Lung (tissue), 12 donors: ENCODE results near the gene SLC6A8. TPM values are rescaled to one million over a fixed set of nuclear protein-coding genes. Genes with fewer than 3 reads are reported as not detected.

Experiments used
- ATAC-seq: fragments of 200-7000 bp; cut with Tn5 transposase; one replicate; pipeline ENCODE4 v1.9.1; 2020; ENCODE audit warnings: moderate number of reproducible peaks; ENCODE audit not compliant: insufficient read depth, low FRiP score
- DNase-seq, 3 donors: peaks; one replicate each; pipeline ENCODE4 v3.0.0-alpha.2; 2013 to 2017
- H3K27ac ChIP-seq, 2 donors: one replicate each; pipeline ENCODE4 v1.5.1; 2013; ENCODE audit warnings: mild to moderate bottlenecking in 2 of 2, moderate library complexity in 2 of 2, control low read depth in 1 of 2, inconsistent platforms in 1 of 2, low read depth in 1 of 2, low read length in 1 of 2
- H3K27me3 ChIP-seq, 3 donors: one replicate each; pipeline ENCODE4 v1.5.1; 2013; ENCODE audit warnings: low read length in 2 of 3; ENCODE audit not compliant: control insufficient read depth in 3 of 3, insufficient read depth in 3 of 3
- H3K36me3 ChIP-seq, 4 donors: one replicate each; pipeline ENCODE4 v1.5.1; 2013; ENCODE audit warnings: low read length in 4 of 4, mild to moderate bottlenecking in 1 of 4, moderate library complexity in 1 of 4; ENCODE audit not compliant: control insufficient read depth in 4 of 4, insufficient read depth in 4 of 4
- H3K4me1 ChIP-seq, 5 donors: one replicate each; pipeline ENCODE4 v1.5.1; 2013; ENCODE audit warnings: low read length in 5 of 5, mild to moderate bottlenecking in 2 of 5, moderate library complexity in 1 of 5; ENCODE audit not compliant: control insufficient read depth in 5 of 5, insufficient read depth in 5 of 5
- H3K4me3 ChIP-seq: one replicate; pipeline ENCODE4 v1.5.1; 2013; ENCODE audit warnings: mild to moderate bottlenecking, control low read depth, moderate library complexity
- H3K9ac ChIP-seq, 2 donors: one replicate each; pipeline ENCODE4 v1.5.1; 2013; ENCODE audit warnings: low read length in 2 of 2, control low read depth in 1 of 2; ENCODE audit not compliant: insufficient read depth in 1 of 2
- H3K9me3 ChIP-seq, 4 donors: one replicate each; pipeline ENCODE4 v1.5.1; 2013; ENCODE audit warnings: low read length in 3 of 4, mild to moderate bottlenecking in 1 of 4, moderate library complexity in 1 of 4; ENCODE audit not compliant: control insufficient read depth in 4 of 4, insufficient read depth in 3 of 4
- WGBS, 2 donors: extraction: QIAGEN DNeasy Blood & Tissue Kit; methylation state at CpG; one replicate each; pipeline ENCODE4 v1.1.7; 2013; 5-methylcytosine and 5-hydroxymethylcytosine counted together
- polyA plus RNA-seq, 2 donors: library from polyadenylated mRNA; stranded (reverse); fragments of 200-250 nt; gene quantifications; one replicate each; pipeline ENCODE4 v1.2.1, GENCODE V29; 2013
- total RNA-seq, 2 donors: library from RNA; depleted of rRNA in 1 of 2; stranded (reverse); fragments of >200 nt in 1 of 2; gene quantifications; one replicate each; pipeline ENCODE4 v1.2.1, GENCODE V29; 2014 to 2021
- TF ChIP-seq, protein P1 (sequence below): IDR thresholded peaks from 2 replicates; pipeline ENCODE4 v1.5.1; 2012; ENCODE audit warnings: mild to moderate bottlenecking; ENCODE audit errors: control extremely low read depth, extremely low read depth
- donor health status: control.
- donor health status: control.
- donor health status: Bipolar disorder and iron deficiency.
- donor health status: healthy.
- donor health status: DM: yes; HTN: yes; CAD: no.

The SLC6A8 gene
- total and polyA plus RNA-seq, 4 donors, result 5.3 to 21.5 (median 9.9) TPM

GRCh38 chrX:153700967-153701366, 13.2 kb downstream of the SLC6A8 start:
- ATAC-seq (no peak), DNase-seq (no peak)
- H3K4me3 ChIP-seq, result no peak overlapping the region
- TF ChIP-seq, protein P1, sequence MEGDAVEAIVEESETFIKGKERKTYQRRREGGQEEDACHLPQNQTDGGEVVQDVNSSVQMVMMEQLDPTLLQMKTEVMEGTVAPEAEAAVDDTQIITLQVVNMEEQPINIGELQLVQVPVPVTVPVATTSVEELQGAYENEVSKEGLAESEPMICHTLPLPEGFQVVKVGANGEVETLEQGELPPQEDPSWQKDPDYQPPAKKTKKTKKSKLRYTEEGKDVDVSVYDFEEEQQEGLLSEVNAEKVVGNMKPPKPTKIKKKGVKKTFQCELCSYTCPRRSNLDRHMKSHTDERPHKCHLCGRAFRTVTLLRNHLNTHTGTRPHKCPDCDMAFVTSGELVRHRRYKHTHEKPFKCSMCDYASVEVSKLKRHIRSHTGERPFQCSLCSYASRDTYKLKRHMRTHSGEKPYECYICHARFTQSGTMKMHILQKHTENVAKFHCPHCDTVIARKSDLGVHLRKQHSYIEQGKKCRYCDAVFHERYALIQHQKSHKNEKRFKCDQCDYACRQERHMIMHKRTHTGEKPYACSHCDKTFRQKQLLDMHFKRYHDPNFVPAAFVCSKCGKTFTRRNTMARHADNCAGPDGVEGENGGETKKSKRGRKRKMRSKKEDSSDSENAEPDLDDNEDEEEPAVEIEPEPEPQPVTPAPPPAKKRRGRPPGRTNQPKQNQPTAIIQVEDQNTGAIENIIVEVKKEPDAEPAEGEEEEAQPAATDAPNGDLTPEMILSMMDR, result no peak
- H3K9me3 ChIP-seq, result no peaks in the 10 kb centered on the region
- no peaks in the 10 kb centered on the region for H3K4me1 ChIP-seq
- 77 to 100% methylated on average over 3 to 6 of the region's 6 CpGs for WGBS, 2 donors
- no peaks in the 10 kb centered on the region for H3K27me3 ChIP-seq
- H3K27ac ChIP-seq, result peak overlapping the region in 1 of 2 donors; percentile 68
- H3K9ac ChIP-seq, result no peak overlapping the region
- H3K36me3 ChIP-seq, result peaks cover 0 to 24% (median 2%) of the 10 kb centered on the region in 4 donors

DNA sequence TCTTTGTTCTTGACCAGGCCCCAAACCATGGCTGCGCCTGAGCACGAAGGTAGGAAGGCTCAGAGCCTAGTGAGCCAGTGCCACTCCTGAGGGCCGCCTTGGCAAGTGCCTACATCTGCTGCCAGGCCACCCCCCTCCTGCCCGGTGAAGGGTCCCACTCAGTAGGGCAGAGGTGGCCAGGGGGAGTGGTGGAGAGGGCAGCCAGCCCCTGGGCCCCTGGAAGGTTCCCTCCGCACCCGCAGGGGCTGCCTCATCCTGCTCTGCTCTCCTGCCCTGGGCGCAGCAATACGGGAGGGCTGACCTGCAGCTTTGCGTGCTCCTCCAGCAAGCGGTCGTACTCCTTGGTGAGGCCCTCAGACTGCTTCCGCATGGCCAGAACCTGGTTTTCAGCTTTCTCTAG, 14.0 kb downstream of the SLC6A8 start:
- no peaks in the 10 kb centered on the region for H3K27me3 ChIP-seq
- ATAC-seq (no peak), DNase-seq (no peak)
- peaks cover 0 to 24% (median 2%) of the 10 kb centered on the region in 4 donors for H3K36me3 ChIP-seq
- no peaks in the 10 kb centered on the region for H3K9me3 ChIP-seq
- no peak overlapping the region for H3K9ac ChIP-seq
- no peaks in the 10 kb centered on the region for H3K4me1 ChIP-seq
- no peak overlapping the region for H3K27ac ChIP-seq
- no peak overlapping the region for H3K4me3 ChIP-seq
- TF ChIP-seq, protein P1, result no peak
- WGBS, 2 donors, result 94 to 99% methylated on average over 8 to 12 of the region's 12 CpGs

GRCh38 chrX:153702336-153703035, 14.8 kb downstream of the SLC6A8 start:
- no peak overlapping the region for H3K4me3 ChIP-seq
- DNase-seq, result no peak
- WGBS, 2 donors, result 82 to 87% methylated on average over 21 to 23 of the region's 23 CpGs
- no peak for ATAC-seq
- no peak overlapping the region for H3K27ac ChIP-seq
- H3K4me1 ChIP-seq, result no peaks in the 10 kb centered on the region
- H3K9me3 ChIP-seq, result no peaks in the 10 kb centered on the region
- TF ChIP-seq, protein P1, result no peak
- no peaks in the 10 kb centered on the region for H3K27me3 ChIP-seq
- no peak overlapping the region for H3K9ac ChIP-seq
- peaks cover 0 to 24% (median 2%) of the 10 kb centered on the region in 4 donors for H3K36me3 ChIP-seq

DNA sequence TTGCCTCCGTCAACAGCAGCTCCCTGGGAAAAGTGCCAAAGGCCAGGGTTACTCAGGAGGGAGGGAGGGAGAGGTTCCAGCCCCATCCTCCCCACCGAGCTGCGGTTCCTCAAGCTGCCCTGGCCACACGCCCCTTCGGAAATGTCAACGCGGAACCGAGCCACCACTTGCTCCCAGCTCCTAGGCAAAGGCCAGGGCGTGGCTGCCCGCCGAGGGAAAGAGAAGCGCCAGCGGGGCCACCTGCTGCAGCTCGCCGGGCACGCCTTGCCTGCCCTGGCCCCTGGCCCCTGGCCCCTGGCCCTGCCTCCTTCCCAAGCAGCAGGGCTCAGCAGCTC, 15.3 kb downstream of the SLC6A8 start:
- H3K36me3 ChIP-seq, result peaks cover 0 to 24% (median 2%) of the 10 kb centered on the region in 4 donors
- no peaks in the 10 kb centered on the region for H3K27me3 ChIP-seq
- no peaks in the 10 kb centered on the region for H3K4me1 ChIP-seq
- TF ChIP-seq, protein P1, result no peak
- peak overlapping the region in 1 of 2 donors; percentile 26 for H3K27ac ChIP-seq
- 80% methylated on average over 8 to 16 of the region's 16 CpGs for WGBS, 2 donors
- DNase-seq (peak in 1 of 3 donors; percentile 26), ATAC-seq (no peak)
- H3K9me3 ChIP-seq, result no peaks in the 10 kb centered on the region
- H3K4me3 ChIP-seq, result no peak overlapping the region
- no peak overlapping the region for H3K9ac ChIP-seq
